Measurements from ENCODE around the gene KRTCAP3.

DNA sequence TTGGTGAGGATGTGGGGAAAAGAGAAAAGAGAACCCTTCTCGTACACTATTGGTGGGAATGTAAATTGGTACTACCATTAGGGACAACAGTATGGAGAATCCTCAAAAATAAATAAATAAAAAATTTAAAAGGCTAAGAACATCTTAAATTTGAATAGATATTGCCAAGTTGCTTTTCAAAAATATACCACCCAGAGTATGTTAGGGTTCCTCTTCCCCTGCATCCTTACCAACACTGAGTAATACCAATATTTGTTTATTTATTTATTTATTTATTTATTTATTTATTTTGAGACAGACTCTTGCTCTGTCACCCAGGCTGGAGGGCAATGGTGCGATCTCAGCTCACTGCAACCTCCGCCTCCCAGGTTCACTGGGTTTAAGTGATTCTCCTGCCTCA lies 19.2 kb upstream of the KRTCAP3 start:
- TF ChIP-seq CTCF (IDR thresholded peaks at IDR 0.05) (no peak), EZH2 (IDR thresholded peaks at IDR 0.05; ENCODE audit: borderline replicate concordance, insufficient read depth, low read depth, low read length, poor library complexity, severe bottlenecking) (no peak)
